ENCODE measurements around the gene NR1D2. TPM values are rescaled to one million over a fixed set of nuclear protein-coding genes. Genes with fewer than 3 reads are reported as not detected.

NR1D2 gene
- total and polyA plus RNA-seq, 9 donors = 15.6 to 26.6 (median 20.7) TPM

GRCh38 chr3:23926246-23926645 lies 18.8 kb upstream of the NR1D2 start:
- H3K4me1 ChIP-seq (ENCODE audit: control insufficient read depth, insufficient read depth, low read length) = no peaks in the 10 kb centered on the region

GRCh38 chr3:23926736-23927135 lies 18.4 kb upstream of the NR1D2 start:
- Histone ChIP-seq H3K27ac (ENCODE audit: low read length) (no peak overlapping the region), H3K9me3 (replicated peaks; ENCODE audit: control insufficient read depth, low read depth, low read length) (no peaks in the 10 kb centered on the region), H3K4me1 (ENCODE audit: control insufficient read depth, insufficient read depth, low read length) (no peaks in the 10 kb centered on the region), H3K36me3 (ENCODE audit: control insufficient read depth, insufficient read depth, low read length) (peaks cover 7% of the 10 kb centered on the region), H3K4me3 (ENCODE audit: low read length) (no peak overlapping the region), H3K27me3 (ENCODE audit: control insufficient read depth, insufficient read depth, low read length) (no peaks in the 10 kb centered on the region)
- DNase-seq = no peak
- 0% methylated on average over 1 of the region's 3 CpGs for WGBS (ENCODE audit: insufficient coverage)

More at GRCh38 chr3:23926246-23926645, 18.8 kb upstream of the NR1D2 start:
- no peak for DNase-seq
- Histone ChIP-seq H3K27ac (ENCODE audit: low read length) (no peak overlapping the region), H3K36me3 (ENCODE audit: control insufficient read depth, insufficient read depth, low read length) (peaks cover 10% of the 10 kb centered on the region), H3K27me3 (ENCODE audit: control insufficient read depth, insufficient read depth, low read length) (no peaks in the 10 kb centered on the region), H3K4me3 (ENCODE audit: low read length) (no peak overlapping the region), H3K9me3 (replicated peaks; ENCODE audit: control insufficient read depth, low read depth, low read length) (no peaks in the 10 kb centered on the region)
- 90% methylated on average over 3 of the region's 7 CpGs for WGBS (ENCODE audit: insufficient coverage)

GRCh38 chr3:23928524-23928923 lies 16.6 kb upstream of the NR1D2 start:
- Histone ChIP-seq H3K27ac (ENCODE audit: low read length) (no peak overlapping the region), H3K4me3 (ENCODE audit: low read length) (no peak overlapping the region), H3K4me1 (ENCODE audit: control insufficient read depth, insufficient read depth, low read length) (no peaks in the 10 kb centered on the region), H3K27me3 (ENCODE audit: control insufficient read depth, insufficient read depth, low read length) (no peaks in the 10 kb centered on the region), H3K9me3 (replicated peaks; ENCODE audit: control insufficient read depth, low read depth, low read length) (no peaks in the 10 kb centered on the region), H3K36me3 (ENCODE audit: control insufficient read depth, insufficient read depth, low read length) (no peaks in the 10 kb centered on the region)
- 85% methylated on average over 4 of the region's 8 CpGs for WGBS (ENCODE audit: insufficient coverage)
- DNase-seq = no peak

- Histone ChIP-seq H3K4me3 (ENCODE audit: low read length) (no peak overlapping the region), H3K27ac (ENCODE audit: low read length) (no peak overlapping the region), H3K27me3 (ENCODE audit: control insufficient read depth, insufficient read depth, low read length) (no peaks in the 10 kb centered on the region), H3K9me3 (replicated peaks; ENCODE audit: control insufficient read depth, low read depth, low read length) (no peaks in the 10 kb centered on the region), H3K4me1 (ENCODE audit: control insufficient read depth, insufficient read depth, low read length) (no peaks in the 10 kb centered on the region), H3K36me3 (ENCODE audit: control insufficient read depth, insufficient read depth, low read length) (no peaks in the 10 kb centered on the region)
- WGBS (ENCODE audit: insufficient coverage) = no CpG with 5 or more reads among the region's 3 CpGs
- no peak for DNase-seq
Measured at GRCh38 chr3:23931597-23931996, 13.5 kb upstream of the NR1D2 start.

GRCh38 chr3:23932571-23932970 lies 12.5 kb upstream of the NR1D2 start:
- Histone ChIP-seq H3K4me1 (ENCODE audit: control insufficient read depth, insufficient read depth, low read length) (no peaks in the 10 kb centered on the region), H3K27ac (ENCODE audit: low read length) (no peak overlapping the region)
- no CpG with 5 or more reads among the region's 4 CpGs for WGBS (ENCODE audit: insufficient coverage)

GRCh38 chr3:23934253-23934652 lies 10.8 kb upstream of the NR1D2 start:
- H3K4me1 ChIP-seq (ENCODE audit: control insufficient read depth, insufficient read depth, low read length) = no peaks in the 10 kb centered on the region
- H3K9me3 ChIP-seq (replicated peaks; ENCODE audit: control insufficient read depth, low read depth, low read length) = no peaks in the 10 kb centered on the region
- DNase-seq = no peak
- no peak overlapping the region for H3K27ac ChIP-seq (ENCODE audit: low read length)
- H3K27me3 ChIP-seq (ENCODE audit: control insufficient read depth, insufficient read depth, low read length) = no peaks in the 10 kb centered on the region
- no peaks in the 10 kb centered on the region for H3K36me3 ChIP-seq (ENCODE audit: control insufficient read depth, insufficient read depth, low read length)
- 47% methylated on average over 3 of the region's 4 CpGs for WGBS (ENCODE audit: insufficient coverage)
- H3K4me3 ChIP-seq (ENCODE audit: low read length) = no peak overlapping the region

More at GRCh38 chr3:23932571-23932970, 12.5 kb upstream of the NR1D2 start:
- no peaks in the 10 kb centered on the region for H3K27me3 ChIP-seq (ENCODE audit: control insufficient read depth, insufficient read depth, low read length)
- H3K4me3 ChIP-seq (ENCODE audit: low read length) = no peak overlapping the region
- H3K9me3 ChIP-seq (replicated peaks; ENCODE audit: control insufficient read depth, low read depth, low read length) = no peaks in the 10 kb centered on the region
- no peaks in the 10 kb centered on the region for H3K36me3 ChIP-seq (ENCODE audit: control insufficient read depth, insufficient read depth, low read length)
- DNase-seq = no peak

GRCh38 chr3:23937296-23937695 lies 7.8 kb upstream of the NR1D2 start:
- Histone ChIP-seq H3K9me3 (replicated peaks; ENCODE audit: control insufficient read depth, low read depth, low read length) (no peaks in the 10 kb centered on the region), H3K27me3 (ENCODE audit: control insufficient read depth, insufficient read depth, low read length) (no peaks in the 10 kb centered on the region), H3K27ac (ENCODE audit: low read length) (no peak overlapping the region), H3K4me3 (ENCODE audit: low read length) (no peak overlapping the region), H3K4me1 (ENCODE audit: control insufficient read depth, insufficient read depth, low read length) (no peaks in the 10 kb centered on the region), H3K36me3 (ENCODE audit: control insufficient read depth, insufficient read depth, low read length) (no peaks in the 10 kb centered on the region)
- no CpG with 5 or more reads among the region's 1 CpG for WGBS (ENCODE audit: insufficient coverage)
- no peak for DNase-seq

- no peaks in the 10 kb centered on the region for H3K4me1 ChIP-seq (ENCODE audit: control insufficient read depth, insufficient read depth, low read length)
- no peak overlapping the region for H3K27ac ChIP-seq (ENCODE audit: low read length)
- DNase-seq = no peak
- H3K36me3 ChIP-seq (ENCODE audit: control insufficient read depth, insufficient read depth, low read length) = no peaks in the 10 kb centered on the region
- H3K27me3 ChIP-seq (ENCODE audit: control insufficient read depth, insufficient read depth, low read length) = peaks cover 2% of the 10 kb centered on the region
- H3K9me3 ChIP-seq (replicated peaks; ENCODE audit: control insufficient read depth, low read depth, low read length) = no peaks in the 10 kb centered on the region
- no peak overlapping the region for H3K4me3 ChIP-seq (ENCODE audit: low read length)
Measured at GRCh38 chr3:23938688-23939087, 6.4 kb upstream of the NR1D2 start.

- Histone ChIP-seq H3K27ac (ENCODE audit: low read length) (no peak overlapping the region), H3K27me3 (ENCODE audit: control insufficient read depth, insufficient read depth, low read length) (peaks cover 3% of the 10 kb centered on the region), H3K4me3 (ENCODE audit: low read length) (no peak overlapping the region), H3K4me1 (ENCODE audit: control insufficient read depth, insufficient read depth, low read length) (peaks cover 4% of the 10 kb centered on the region), H3K9me3 (replicated peaks; ENCODE audit: control insufficient read depth, low read depth, low read length) (no peaks in the 10 kb centered on the region), H3K36me3 (ENCODE audit: control insufficient read depth, insufficient read depth, low read length) (no peaks in the 10 kb centered on the region)
- DNase-seq = no peak
- WGBS (ENCODE audit: insufficient coverage) = 33% methylated on average over 1 of the region's 5 CpGs
Measured at GRCh38 chr3:23940775-23941174, 4.3 kb upstream of the NR1D2 start.

- Histone ChIP-seq H3K4me1 (ENCODE audit: control insufficient read depth, insufficient read depth, low read length) (peaks cover 7% of the 10 kb centered on the region), H3K9me3 (replicated peaks; ENCODE audit: control insufficient read depth, low read depth, low read length) (no peaks in the 10 kb centered on the region), H3K27me3 (ENCODE audit: control insufficient read depth, insufficient read depth, low read length) (peaks cover 3% of the 10 kb centered on the region), H3K36me3 (ENCODE audit: control insufficient read depth, insufficient read depth, low read length) (no peaks in the 10 kb centered on the region), H3K4me3 (ENCODE audit: low read length) (no peak overlapping the region), H3K27ac (ENCODE audit: low read length) (no peak overlapping the region)
- WGBS (ENCODE audit: insufficient coverage) = no CpG with 5 or more reads among the region's 4 CpGs
- DNase-seq = no peak
Measured at GRCh38 chr3:23941440-23941839, 3.6 kb upstream of the NR1D2 start.

GRCh38 chr3:23942546-23942945 lies 2.5 kb upstream of the NR1D2 start:
- no peaks in the 10 kb centered on the region for H3K36me3 ChIP-seq (ENCODE audit: control insufficient read depth, insufficient read depth, low read length)
- WGBS (ENCODE audit: insufficient coverage) = 89% methylated on average over 7 of the region's 11 CpGs
- DNase-seq = no peak
- no peak overlapping the region for H3K4me3 ChIP-seq (ENCODE audit: low read length)
- H3K27ac ChIP-seq (ENCODE audit: low read length) = no peak overlapping the region
- peaks cover 3% of the 10 kb centered on the region for H3K27me3 ChIP-seq (ENCODE audit: control insufficient read depth, insufficient read depth, low read length)
- H3K9me3 ChIP-seq (replicated peaks; ENCODE audit: control insufficient read depth, low read depth, low read length) = no peaks in the 10 kb centered on the region
- peaks cover 13% of the 10 kb centered on the region for H3K4me1 ChIP-seq (ENCODE audit: control insufficient read depth, insufficient read depth, low read length)
